GM06990 (cell line): ENCODE results near the gene GSTA5.
A peak's percentile ranks its signal among the peaks of the same experiment; 100 is the strongest.

Experiments
- DNase-seq: peaks from one replicate; pipeline ENCODE4 v3.0.0-alpha.2; 2011; ENCODE audit not compliant: insufficient read length; ENCODE audit errors: extremely low read depth
- H3K27me3 ChIP-seq: replicated peaks from 2 replicates; pipeline ENCODE4 v1.6.0; 2011; ENCODE audit warnings: low read length; ENCODE audit not compliant: control insufficient read depth, insufficient read depth
- H3K36me3 ChIP-seq: 2 replicates; pipeline ENCODE4 v1.5.1; 2011; ENCODE audit warnings: low read length; ENCODE audit not compliant: control insufficient read depth, insufficient read depth
- H3K4me3 ChIP-seq: replicated peaks from 2 replicates; pipeline ENCODE4 v1.5.1; 2011; ENCODE audit warnings: low read depth, mild to moderate bottlenecking, control low read depth, low read length
- CTCF ChIP-seq: IDR thresholded peaks from 2 replicates; pipeline ENCODE4 v1.5.1; 2011; ENCODE audit warnings: low read length, control low read depth, mild to moderate bottlenecking, inconsistent platforms; ENCODE audit not compliant: insufficient read depth, poor library complexity, severe bottlenecking

GSTA5 gene

GRCh38 chr6:52840763-52841585 is at the start of gene GSTA5:
TSS of gene GSTA5 (minus strand) at chr6:52840813.
- no peak for DNase-seq
- H3K27me3 ChIP-seq = no peaks in the 10 kb centered on the region; the same call in 1 of the 2 replicates
- no peak for TF ChIP-seq CTCF
- H3K36me3 ChIP-seq = no peaks in the 10 kb centered on the region
- no peak within 1 kb of the TSS for H3K4me3 ChIP-seq

- no peaks in the 10 kb centered on the region for H3K36me3 ChIP-seq
- no peak for TF ChIP-seq CTCF
Measured at GRCh38 chr6:52890018-52890417, 49.4 kb upstream of the GSTA5 start.

DNA sequence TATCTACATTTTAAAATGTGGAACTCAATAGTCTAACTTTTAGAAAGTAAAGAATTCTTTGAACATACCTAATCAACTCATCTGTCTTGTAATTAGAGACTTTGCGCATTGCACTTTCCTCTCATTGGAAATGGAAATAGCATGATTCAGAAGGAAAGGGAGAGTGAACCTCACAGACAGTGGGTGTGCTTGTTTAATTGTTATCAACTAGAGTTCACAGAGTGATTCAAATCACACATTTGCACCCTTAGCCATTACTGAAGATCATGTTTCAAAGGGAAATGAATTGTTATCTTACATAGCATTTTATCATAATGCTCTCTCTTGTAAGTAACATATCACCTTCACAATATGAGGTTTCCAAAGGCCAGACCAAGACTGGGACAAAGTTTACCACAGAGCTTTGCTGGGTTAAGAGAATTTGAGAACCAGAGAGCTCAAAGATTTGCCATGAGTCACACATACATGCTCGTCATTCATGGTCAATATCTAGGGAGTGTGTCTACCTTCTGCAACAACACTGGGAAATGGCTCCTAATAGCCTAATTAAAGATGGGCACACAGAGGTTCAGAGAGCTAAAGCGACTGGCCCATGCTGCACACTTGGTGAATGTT is 47.4 kb upstream of the GSTA5 start:
- no peak for DNase-seq
- TF ChIP-seq CTCF = no peak
- H3K36me3 ChIP-seq = no peaks in the 10 kb centered on the region
- H3K27me3 ChIP-seq = no peaks in the 10 kb centered on the region
- no peak overlapping the region for H3K4me3 ChIP-seq

More at GRCh38 chr6:52890018-52890417, 49.4 kb upstream of the GSTA5 start:
- Histone ChIP-seq H3K27me3 (no peaks in the 10 kb centered on the region), H3K4me3 (no peak overlapping the region)
- DNase-seq = no peak

DNA sequence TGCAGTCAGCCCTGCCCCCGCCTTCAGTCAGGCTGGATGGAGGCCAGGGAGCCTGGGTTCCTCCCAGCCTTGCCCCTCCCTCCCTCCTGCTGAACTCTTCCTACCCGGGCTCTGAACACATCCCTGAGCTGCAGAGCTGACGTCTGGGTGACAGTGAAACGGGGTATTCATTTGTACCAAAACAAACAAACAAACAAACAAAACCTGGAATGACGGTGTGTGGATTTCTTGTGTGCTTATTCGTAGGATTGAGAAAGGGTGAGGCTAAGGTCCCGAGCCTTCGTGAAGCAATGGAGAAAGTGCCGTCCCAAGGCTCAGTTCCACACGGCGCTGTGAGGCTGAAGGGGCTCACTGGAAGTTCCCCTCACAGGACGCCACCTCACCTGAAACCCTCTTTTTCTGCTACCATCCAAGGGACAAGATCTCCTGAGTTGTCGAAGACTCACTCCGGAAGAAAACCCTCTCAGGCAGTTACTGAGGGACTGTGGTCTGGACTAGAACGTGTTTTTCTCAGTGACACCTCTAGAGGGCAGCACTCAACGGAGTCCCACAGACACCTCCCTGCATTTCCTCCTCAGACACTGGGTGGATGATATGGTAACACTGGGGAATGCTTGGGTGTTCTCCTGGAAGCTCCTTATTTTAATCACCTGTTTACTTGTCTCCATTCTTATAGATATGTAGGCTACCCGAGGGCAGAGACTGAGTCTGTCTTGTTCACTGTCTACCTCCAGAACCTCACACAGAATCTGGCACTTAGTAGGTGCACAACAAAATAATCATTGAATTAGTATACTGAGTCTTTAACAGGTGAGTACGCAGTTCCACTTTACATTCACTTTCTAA is 41.6 kb upstream of the GSTA5 start:
- peak; percentile 31 for DNase-seq
- H3K4me3 ChIP-seq = peak overlapping the region; percentile 53
- H3K27me3 ChIP-seq = no peaks in the 10 kb centered on the region; the same call in 1 of the 2 replicates
- H3K36me3 ChIP-seq = no peaks in the 10 kb centered on the region
- TF ChIP-seq CTCF = peak; percentile 80

GRCh38 chr6:52881662-52881995 is 41.0 kb upstream of the GSTA5 start:
- TF ChIP-seq CTCF = no peak
- no peak for DNase-seq
- no peaks in the 10 kb centered on the region for H3K36me3 ChIP-seq
- no peaks in the 10 kb centered on the region; the same call in 1 of the 2 replicates for H3K27me3 ChIP-seq
- no peak overlapping the region for H3K4me3 ChIP-seq
